C1 segment of cervical spinal cord (tissue), 14 donors: Measurements from ENCODE around the gene RASSF4.

Source experiments
- DNase-seq, 14 donors: peaks; one replicate each; lab custom pipeline; 2025; lab: John Stamatoyannopoulos, UW

Gene RASSF4

GRCh38 chr10:44947371-44948152 lies 12.0 kb upstream of the RASSF4 start:
- no peak for DNase-seq

DNA sequence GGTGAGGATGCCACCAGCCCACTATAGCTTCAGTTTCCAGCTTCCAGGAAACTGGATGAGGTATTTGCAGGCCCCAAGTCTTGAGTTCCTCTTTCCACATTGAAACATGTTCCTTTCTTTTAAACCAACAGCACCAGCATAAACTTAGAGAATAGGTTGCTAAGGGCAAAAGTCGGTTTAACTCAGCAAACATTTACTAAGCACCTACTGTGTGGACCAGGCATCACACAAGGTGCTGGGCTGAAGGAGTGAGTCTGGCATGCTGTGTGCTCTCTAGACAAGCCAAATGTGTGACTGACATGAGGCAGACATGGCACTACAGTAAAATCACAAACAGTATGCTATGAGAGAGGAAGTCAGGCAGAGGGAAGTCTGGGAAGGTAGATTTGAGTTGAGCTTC lies 11.0 kb upstream of the RASSF4 start:
- no peak for DNase-seq

- no peak for DNase-seq
These were observed 10.3 kb upstream of the RASSF4 start for GRCh38 chr10:44949127-44949802.

DNA sequence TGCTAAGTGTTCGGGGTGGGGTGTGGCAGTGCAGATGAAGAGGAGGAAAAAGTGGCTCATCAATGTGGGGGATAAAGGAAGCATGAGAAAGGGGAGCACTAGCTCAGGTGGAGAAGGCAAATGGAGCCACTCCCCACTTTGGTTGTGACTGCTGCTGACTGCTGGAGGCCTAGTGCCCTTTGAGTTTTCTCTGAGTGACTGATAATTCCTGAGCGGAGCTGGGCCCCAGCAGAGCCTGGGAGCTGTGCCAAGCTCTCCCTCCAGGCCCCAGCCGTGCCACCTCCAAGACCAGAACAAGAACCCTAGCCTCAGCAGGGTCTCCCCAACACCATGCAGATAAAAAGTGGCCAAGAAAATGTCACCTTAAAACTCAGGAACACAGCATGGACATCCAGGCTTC lies 9.7 kb upstream of the RASSF4 start:
- DNase-seq: no peak

DNA sequence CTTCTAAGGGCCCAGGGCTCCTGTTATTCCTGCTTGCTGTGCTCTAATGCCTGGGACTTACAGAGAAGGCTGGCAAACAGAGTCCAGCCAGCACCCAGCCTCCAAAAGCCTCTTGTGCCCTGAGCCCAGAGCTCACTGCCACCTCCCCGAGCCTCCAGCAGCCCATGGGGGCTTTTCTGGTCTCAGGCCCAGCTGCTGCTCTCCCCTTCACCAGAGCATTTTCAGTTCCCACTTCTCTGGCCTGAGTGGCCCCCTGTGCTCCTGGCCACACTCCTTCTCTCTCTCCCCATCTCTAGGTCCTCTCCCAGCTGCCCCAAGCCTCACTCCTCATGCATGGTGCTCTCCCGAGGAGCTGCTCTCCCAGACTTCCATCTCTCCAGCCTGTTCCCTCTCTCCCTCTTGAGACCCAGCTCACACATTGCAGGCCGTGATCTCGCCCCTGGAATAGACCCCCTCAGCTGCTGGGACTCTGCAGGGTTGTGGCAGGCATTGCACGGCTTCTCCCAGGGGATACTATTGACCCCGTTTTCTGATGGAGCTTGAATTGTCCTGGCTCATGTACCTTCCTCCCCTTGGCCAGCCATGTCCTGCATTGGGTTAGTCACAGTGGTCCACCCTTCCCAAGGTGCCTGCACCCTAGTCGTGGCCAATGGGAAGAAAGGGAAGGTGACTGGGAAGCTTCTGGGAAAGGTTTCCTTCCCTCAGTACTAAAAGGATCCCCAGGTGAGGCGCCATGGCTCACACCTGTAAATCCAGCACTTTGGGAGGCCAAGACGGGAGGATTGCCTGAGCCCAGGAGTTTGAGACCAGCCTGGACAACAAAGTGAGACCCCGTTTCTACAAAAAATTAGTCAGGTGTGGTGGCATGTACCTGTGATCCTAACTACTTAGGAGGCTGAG lies 9.0 kb upstream of the RASSF4 start:
- no peak for DNase-seq

DNA sequence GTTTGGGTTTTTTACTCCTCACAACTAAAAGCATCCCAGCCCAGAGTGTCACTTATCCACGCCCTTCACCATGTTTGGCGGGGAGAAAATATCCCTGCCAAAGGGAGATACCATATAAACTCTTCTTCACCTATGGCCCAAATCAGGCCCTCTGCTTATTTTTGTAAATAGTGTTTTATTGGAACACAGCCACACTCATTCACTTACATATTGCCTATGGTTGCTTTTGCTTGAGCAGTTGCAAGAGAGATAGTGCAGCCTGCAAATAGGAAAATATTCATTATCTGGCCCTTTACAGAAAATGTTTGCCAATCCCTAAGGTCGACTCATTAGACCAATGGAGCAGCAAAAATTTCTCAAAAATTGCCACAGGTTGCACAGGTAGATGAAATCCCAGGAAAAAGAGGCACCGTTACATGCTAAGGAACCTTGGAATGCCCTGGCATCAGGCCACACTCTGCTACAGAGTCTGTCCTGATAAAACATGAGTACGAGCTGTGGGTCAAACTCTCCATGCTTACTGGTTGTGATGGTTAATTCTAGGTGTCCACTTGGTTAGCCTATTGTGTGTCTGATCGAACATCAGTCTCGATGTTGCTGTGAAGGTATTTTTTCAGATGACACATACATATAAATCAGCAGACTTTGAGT lies 7.9 kb upstream of the RASSF4 start:
- DNase-seq: no peak

- no peak for DNase-seq
These were observed 6.8 kb upstream of the RASSF4 start for GRCh38 chr10:44952779-44953231.

GRCh38 chr10:44954042-44954441 lies 5.6 kb upstream of the RASSF4 start:
- no peak for DNase-seq

- no peak for DNase-seq
These were observed 4.6 kb upstream of the RASSF4 start for GRCh38 chr10:44954962-44955361.

GRCh38 chr10:44955413-44956070 lies 4.1 kb upstream of the RASSF4 start:
- peak in 1 of 14 donors; percentile 90 for DNase-seq

- no peak for DNase-seq
These were observed 3.4 kb upstream of the RASSF4 start for GRCh38 chr10:44956226-44956625.

GRCh38 chr10:44956717-44957706 lies 2.6 kb upstream of the RASSF4 start:
- DNase-seq: no peak

DNA sequence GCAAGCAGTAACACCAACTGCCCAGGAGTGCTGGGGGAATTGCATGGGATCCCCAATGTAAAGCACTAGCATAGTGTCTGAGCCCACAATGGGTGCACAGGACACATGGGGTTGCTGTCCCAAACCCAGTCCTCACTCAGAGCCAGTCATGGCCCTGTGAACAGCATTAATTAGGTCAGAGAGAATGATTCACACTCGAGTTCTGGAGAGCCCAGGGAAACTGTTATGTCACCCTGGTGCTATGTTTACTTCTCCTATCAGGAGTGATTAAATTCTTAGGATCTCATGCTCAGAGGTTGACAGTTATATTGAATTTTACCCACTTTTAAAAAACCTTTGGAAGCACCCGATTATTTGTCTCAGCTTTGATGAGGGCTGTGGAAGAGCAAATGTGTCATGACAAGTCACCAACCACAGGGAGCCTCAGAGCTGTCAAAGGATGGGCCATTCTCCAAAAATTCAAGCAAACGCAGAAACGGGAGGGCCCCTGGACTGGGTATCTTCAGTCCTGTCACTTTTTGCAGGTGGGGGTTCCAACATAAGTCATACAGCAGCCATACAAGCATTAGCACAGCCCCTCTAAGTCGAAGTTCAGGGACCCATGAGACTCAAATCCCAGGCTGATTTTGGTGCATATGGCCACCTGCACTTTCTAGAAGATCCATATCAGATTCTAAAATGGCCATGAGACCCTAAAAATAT lies 1.3 kb upstream of the RASSF4 start:
- DNase-seq: peak in 1 of 14 donors; percentile 69

GRCh38 chr10:44958898-44959246 lies 730 bp upstream of the RASSF4 start:
- DNase-seq: no peak

GRCh38 chr10:44960088-44960460 lies 472 bp downstream of the RASSF4 start:
- no peak for DNase-seq

DNA sequence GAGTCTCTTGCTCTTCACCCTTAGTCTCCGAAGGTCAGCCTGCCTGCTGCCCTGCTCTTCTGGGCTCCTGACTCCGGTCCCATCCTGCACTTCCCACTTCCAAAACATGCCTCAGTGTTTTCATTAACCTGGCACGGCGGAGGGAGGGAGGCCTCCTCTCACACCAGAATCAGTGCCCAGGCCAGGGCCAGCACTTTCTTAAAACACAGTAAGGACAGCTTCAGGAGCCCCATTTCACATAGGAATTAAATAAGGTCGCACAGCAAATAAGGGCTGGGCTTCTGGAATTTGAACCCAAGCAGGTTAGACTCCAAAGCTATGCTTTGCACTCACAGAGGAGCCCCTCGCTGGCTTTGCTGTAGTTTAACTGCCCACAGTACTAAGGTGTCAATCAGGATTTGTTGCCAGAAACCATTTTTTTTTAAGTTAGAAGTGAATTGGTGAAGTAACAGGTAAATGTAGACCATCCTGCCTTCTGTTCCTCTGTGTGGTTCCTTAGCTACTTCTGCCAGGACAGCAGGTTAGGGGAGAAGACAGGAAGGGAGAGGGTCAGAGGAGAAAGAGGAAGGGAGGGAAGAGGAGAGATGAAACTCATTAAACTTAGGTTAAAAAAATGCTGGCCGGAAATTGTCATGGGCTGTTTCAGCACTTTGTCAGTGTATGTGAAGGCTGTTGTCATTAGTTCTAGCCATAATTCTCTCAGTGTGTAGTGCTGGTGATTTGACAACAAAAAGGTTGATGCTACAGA lies 1.1 kb downstream of the RASSF4 start:
- DNase-seq: peak in 1 of 14 donors; percentile 31

GRCh38 chr10:44961230-44961571 lies 1.6 kb downstream of the RASSF4 start:
- peak in 1 of 14 donors; percentile 21 for DNase-seq

DNA sequence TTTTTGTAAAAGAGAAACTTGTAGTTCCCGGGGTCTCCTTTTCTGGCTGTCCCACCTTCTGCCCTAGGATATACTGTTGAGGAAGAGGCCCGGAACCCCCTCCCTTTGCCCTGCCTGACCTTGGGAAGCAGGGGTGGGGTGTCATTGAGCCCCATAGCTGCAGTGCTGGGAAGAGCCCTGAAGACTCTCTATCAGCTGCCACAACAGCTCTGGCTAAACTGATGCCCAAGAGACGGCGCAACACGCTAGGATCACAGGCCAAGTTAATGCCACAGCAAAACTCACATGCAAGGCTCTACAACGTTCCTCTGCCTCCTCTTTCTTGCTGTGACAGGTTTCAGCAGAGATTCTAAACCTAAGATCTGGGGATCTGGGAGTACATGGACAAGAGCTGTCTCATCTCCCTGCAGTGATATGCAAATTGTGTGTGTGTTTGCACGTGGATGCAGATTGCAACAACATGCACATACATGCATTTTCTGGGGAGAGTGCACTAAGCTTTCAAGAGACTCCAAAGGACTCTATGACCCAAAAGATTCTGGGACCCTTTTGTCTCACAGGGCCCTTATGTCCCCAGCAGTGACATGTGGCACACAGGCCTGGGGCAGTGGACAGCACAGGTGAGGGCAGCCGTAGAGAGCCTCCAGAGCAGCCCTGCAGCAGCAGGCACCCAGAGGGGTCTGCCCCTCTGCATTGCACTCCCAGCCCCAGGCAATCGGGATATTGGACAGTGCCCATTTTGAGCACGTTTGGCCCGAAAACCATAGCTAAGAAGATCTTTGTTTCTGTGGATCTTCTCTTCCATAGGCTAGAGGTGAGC lies 2.5 kb downstream of the RASSF4 start:
- no peak for DNase-seq
